KMS-11 (cell line): ENCODE data around the gene PYDC2.

Experiments used
- H2AFZ ChIP-seq: fragments of 200-600 bp; sonication (generic); 2 replicates; pipeline ENCODE4 v1.6.1; 2016; ENCODE audit warnings: antibody characterized with exemption, mixed run types, low read depth
- H3K27ac ChIP-seq: fragments of 200-600 bp; sonication (generic); 2 replicates; pipeline ENCODE4 v1.6.1; 2016; ENCODE audit warnings: mild to moderate bottlenecking, mixed run types
- H3K27me3 ChIP-seq: fragments of 200-600 bp; sonication (generic); 2 replicates; pipeline ENCODE4 v1.6.1; 2017; ENCODE audit warnings: mild to moderate bottlenecking, low read depth, mixed run types, moderate library complexity; ENCODE audit not compliant: insufficient read depth
- H3K36me3 ChIP-seq: fragments of 200-600 bp; sonication (generic); 2 replicates; pipeline ENCODE4 v1.6.1; 2017; ENCODE audit warnings: mild to moderate bottlenecking, mixed run types; ENCODE audit not compliant: insufficient read depth
- H3K4me1 ChIP-seq: fragments of 200-600 bp; sonication (generic); 2 replicates; pipeline ENCODE4 v1.6.1; 2016; ENCODE audit warnings: mild to moderate bottlenecking, low read depth, mixed run types; ENCODE audit not compliant: poor library complexity, severe bottlenecking
- H3K4me2 ChIP-seq: fragments of 200-600 bp; sonication (generic); 2 replicates; pipeline ENCODE4 v1.7.0; 2016; ENCODE audit warnings: mild to moderate bottlenecking, mixed run types
- H3K4me3 ChIP-seq: fragments of 200-600 bp; sonication (generic); IDR thresholded peaks from 2 replicates; pipeline ENCODE4 v1.6.1; 2017; ENCODE audit warnings: low read depth, low read length, mixed read lengths; ENCODE audit not compliant: insufficient read depth
- H3K79me2 ChIP-seq: fragments of 200-600 bp; sonication (generic); 2 replicates; pipeline ENCODE4 v1.6.1; 2016; ENCODE audit warnings: low read depth, mixed run types; ENCODE audit not compliant: insufficient read depth
- H3K9ac ChIP-seq: fragments of 200-600 bp; sonication (generic); 2 replicates; pipeline ENCODE4 v1.6.1; 2016; ENCODE audit warnings: mild to moderate bottlenecking, mixed run types
- H4K20me1 ChIP-seq: fragments of 200-600 bp; sonication (generic); 2 replicates; pipeline ENCODE4 v1.6.1; 2016; ENCODE audit warnings: mild to moderate bottlenecking, mixed run types; ENCODE audit not compliant: insufficient read depth
- TF ChIP-seq, protein P1 (sequence below): fragments of 200-600 bp; sonication (generic); conservative IDR thresholded peaks from 2 replicates; pipeline ENCODE4 v1.6.1; 2017; ENCODE audit warnings: low read depth, mild to moderate bottlenecking, antibody characterized with exemption, low read length, moderate library complexity, mixed read lengths

The PYDC2 gene

GRCh38 chr3:191428177-191428576, 32.8 kb upstream of the PYDC2 start:
- Histone ChIP-seq H3K27me3 (no peaks in the 10 kb centered on the region), H2AFZ (no peak overlapping the region), H4K20me1 (no peaks in the 10 kb centered on the region; the same call in 1 of the 2 replicates), H3K36me3 (no peaks in the 10 kb centered on the region), H3K9ac (no peak overlapping the region), H3K4me1 (no peaks in the 10 kb centered on the region), H3K4me2 (no peak overlapping the region), H3K4me3 (no peak overlapping the region), H3K79me2 (no peaks in the 10 kb centered on the region), H3K27ac (no peak overlapping the region)
- TF ChIP-seq, protein P1, sequence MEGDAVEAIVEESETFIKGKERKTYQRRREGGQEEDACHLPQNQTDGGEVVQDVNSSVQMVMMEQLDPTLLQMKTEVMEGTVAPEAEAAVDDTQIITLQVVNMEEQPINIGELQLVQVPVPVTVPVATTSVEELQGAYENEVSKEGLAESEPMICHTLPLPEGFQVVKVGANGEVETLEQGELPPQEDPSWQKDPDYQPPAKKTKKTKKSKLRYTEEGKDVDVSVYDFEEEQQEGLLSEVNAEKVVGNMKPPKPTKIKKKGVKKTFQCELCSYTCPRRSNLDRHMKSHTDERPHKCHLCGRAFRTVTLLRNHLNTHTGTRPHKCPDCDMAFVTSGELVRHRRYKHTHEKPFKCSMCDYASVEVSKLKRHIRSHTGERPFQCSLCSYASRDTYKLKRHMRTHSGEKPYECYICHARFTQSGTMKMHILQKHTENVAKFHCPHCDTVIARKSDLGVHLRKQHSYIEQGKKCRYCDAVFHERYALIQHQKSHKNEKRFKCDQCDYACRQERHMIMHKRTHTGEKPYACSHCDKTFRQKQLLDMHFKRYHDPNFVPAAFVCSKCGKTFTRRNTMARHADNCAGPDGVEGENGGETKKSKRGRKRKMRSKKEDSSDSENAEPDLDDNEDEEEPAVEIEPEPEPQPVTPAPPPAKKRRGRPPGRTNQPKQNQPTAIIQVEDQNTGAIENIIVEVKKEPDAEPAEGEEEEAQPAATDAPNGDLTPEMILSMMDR: no peak

- no peaks in the 10 kb centered on the region for H3K27me3 ChIP-seq
- no peak overlapping the region for H3K27ac ChIP-seq
- no peak overlapping the region for H2AFZ ChIP-seq
- H3K36me3 ChIP-seq: no peaks in the 10 kb centered on the region
- TF ChIP-seq, protein P1: no peak
- no peaks in the 10 kb centered on the region for H3K79me2 ChIP-seq
- no peak overlapping the region for H3K4me3 ChIP-seq
- H3K9ac ChIP-seq: no peak overlapping the region
- no peak overlapping the region for H3K4me2 ChIP-seq
- no peaks in the 10 kb centered on the region for H3K4me1 ChIP-seq
- no peaks in the 10 kb centered on the region; the same call in 1 of the 2 replicates for H4K20me1 ChIP-seq
These were observed 30.9 kb upstream of the PYDC2 start for GRCh38 chr3:191430103-191430502.

- Histone ChIP-seq H3K27ac (no peak overlapping the region), H3K4me2 (no peak overlapping the region)
These were observed 29.7 kb upstream of the PYDC2 start for GRCh38 chr3:191431160-191431822.

DNA sequence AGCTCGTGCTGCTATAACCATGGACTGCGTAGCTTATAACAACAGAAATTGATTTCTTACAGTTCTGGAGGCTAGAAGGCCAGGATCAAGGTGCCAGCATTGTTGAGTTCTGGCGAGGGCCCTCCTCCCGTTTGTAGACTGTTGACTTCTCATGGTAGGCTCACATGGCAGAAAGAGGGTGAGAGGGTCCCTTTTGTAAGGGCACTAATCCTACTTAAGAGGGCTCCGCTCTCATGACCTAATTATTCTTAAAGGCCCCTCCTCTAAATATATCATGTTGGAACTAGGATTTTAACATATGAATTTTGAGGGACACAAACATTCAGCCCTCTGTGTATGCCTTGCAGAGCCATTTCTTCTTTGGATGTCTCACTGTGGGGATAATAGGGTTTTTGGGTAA, 28.8 kb upstream of the PYDC2 start:
- H3K4me3 ChIP-seq: no peak overlapping the region
- no peaks in the 10 kb centered on the region for H3K36me3 ChIP-seq
- TF ChIP-seq, protein P1: no peak
- no peaks in the 10 kb centered on the region for H3K27me3 ChIP-seq
- no peaks in the 10 kb centered on the region; the same call in 1 of the 2 replicates for H4K20me1 ChIP-seq
- H3K9ac ChIP-seq: no peak overlapping the region
- no peaks in the 10 kb centered on the region for H3K4me1 ChIP-seq
- H3K79me2 ChIP-seq: no peaks in the 10 kb centered on the region
- no peak overlapping the region for H3K4me2 ChIP-seq
- H2AFZ ChIP-seq: no peak overlapping the region
- H3K27ac ChIP-seq: no peak overlapping the region

More at GRCh38 chr3:191431160-191431822, 29.7 kb upstream of the PYDC2 start:
- Histone ChIP-seq H3K9ac (no peak overlapping the region), H4K20me1 (no peaks in the 10 kb centered on the region; the same call in 1 of the 2 replicates), H3K27me3 (no peaks in the 10 kb centered on the region), H3K4me1 (no peaks in the 10 kb centered on the region), H3K4me3 (no peak overlapping the region), H2AFZ (no peak overlapping the region), H3K79me2 (no peaks in the 10 kb centered on the region), H3K36me3 (no peaks in the 10 kb centered on the region)
- TF ChIP-seq, protein P1: no peak
